Stimulated activated naive CD4-positive, alpha-beta T cell treated with Interleukin-2 at 50 U/mL for 16 hours (primary cell): ENCODE data around the gene CLDN7.

Experiments
- DNase-seq: peaks from one replicate; lab custom pipeline; 2025; lab: John Stamatoyannopoulos, UW

CLDN7 gene

DNA sequence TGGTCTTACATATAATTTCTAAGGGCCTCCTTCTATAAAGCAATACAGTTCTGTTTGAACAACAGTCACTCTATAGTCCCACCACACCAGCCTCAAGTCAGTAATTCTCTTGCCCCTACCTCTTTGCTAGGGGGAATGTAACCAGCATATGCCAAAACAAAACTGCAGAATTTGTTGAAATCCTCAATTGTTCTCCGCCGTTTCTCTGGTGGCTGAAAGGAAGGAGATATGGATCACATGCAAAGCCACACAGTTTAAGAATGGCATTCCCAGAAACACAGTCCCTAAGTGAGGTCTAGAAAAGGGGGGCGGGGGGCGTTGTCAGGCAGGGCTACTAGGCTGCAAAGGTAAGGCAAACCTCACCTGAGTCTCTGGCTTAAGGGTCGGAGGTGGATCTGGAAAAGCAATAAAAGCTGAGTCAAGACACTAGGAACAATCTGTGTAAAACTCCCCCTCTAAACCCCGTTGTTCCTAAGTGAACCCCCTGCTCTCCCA is 25.0 kb downstream of the CLDN7 start:
- no peak for DNase-seq

DNA sequence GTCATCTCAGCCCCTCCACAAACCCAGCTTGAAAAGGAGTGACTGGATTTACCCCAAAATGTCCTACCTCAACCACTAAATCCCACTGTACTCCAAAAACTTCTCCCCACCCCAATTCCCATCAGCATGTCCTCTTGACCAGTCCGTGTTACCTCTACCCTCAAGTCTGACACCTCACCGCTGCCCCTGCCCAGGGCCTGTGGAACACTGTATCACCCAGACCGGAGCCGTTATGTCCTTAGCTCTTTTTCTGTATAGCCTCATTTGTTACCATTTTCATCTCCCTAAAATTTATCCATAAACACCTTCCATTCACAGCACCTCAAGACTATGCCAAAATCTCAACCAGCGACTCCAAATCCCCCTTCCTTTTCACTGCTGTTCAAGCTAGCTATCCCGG is 25.5 kb downstream of the CLDN7 start:
- DNase-seq = no peak

DNA sequence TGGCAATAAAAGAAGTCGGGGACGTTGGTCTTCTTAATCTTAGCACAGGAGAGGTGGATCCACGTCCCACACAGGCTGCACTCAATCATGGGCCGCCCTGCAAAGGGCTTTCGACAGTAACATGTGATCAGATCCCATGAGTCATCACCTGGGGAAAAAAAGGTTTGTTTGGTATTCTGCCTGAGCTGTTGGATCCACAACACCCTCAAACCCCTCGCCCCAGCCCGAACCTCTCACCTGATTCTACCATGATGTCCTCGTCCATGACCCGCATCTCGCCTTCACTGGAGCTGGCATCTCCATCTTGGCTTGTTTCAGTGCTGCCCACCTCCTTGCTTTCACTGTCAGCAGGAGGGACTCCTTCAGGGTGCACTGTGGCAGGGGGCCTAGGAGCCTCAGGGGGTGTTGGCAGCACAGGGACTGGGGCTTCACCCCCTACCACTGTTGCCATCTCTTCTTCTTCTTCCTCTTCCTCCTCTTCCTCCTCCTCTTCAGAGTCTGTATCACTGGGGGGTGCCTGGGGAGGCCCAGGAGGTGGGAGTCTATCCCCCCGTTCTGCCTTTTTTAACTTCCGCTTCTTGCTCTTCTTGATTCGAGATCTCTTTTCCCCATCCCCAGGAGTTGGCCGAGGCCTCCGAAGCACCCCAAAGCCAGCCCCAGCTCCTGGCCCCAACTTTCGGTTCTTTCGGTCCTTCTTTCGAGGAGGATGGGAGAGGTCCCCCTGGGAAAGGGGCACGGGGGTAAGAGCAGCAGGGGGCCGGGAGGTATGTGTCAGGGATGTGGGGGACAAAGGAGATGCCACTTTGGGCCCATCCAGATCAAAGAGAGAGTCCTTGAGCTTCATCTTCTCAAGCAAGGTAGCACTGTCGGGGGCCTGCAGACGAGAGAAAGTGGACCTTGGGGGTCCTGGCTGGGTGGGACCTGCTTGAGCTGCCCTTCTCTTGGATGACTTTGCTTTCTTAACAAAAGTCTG is 26.3 kb downstream of the CLDN7 start:
- DNase-seq = no peak

DNA sequence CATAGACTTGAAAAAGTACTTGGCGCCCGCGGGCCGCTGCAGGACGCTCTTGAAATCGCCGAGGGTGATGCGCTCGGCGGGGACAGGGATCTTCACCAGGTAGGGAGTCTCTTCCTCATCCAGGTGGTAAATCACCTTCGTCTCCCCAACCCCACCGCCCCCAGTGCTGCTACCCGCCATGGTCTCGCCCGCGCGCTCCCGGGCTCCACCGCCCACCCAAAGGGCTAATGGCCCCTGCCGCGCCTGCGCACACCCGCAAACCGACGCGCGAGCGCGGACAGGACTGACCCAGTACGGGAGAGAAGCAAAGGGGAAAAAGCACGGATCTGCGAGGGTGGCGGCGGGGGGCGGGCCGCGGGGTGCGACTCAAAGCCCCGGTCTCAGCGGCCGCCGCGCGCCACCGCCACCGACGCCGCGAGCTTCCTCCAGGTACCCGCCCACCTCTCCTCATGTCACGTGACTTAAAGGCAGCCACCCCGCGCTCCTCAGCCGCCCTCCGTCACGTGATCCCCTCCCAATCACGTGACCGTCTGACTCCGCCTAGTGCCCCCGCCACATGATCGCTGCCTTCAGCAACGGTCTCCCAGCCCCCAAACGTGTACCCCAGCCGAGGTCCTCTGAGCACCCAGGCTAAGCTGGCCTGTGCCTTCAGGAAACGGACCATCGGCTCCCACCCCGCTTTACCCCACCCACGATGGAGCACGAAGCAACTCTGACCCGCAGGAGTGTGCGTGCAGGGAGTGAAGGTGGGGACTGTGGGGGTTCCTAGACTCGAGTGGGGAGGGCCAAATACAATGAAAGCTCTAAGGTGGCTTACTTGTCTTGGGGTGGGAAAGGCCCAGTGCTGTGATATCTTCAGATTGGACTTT is 28.0 kb downstream of the CLDN7 start, which contains the start of gene DVL2:
Gene DVL2, minus strand, starts transcription at position 435 of the 869 bp plus-strand sequence. Its CDS starts 255 bp downstream, at position 180.
- DNase-seq = peak; percentile 94

DNA sequence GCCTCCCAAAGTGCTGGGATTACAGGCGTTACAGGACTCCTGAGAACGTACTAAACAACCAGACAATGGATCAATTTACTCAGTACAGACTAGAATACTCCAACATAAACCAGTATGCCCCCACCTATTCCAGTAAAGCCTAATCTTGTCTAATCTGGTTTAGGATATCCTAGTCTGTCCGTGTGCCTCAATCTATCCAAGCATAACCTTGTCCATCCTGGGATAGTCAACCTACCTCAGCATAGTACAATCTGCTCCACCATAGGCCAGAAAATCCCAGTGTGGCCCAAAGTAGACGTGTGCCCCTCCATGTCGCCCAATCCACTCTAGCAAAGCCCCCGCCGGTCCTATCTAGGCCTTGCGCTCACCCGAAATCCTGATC is 28.6 kb downstream of the CLDN7 start:
- no peak for DNase-seq

DNA sequence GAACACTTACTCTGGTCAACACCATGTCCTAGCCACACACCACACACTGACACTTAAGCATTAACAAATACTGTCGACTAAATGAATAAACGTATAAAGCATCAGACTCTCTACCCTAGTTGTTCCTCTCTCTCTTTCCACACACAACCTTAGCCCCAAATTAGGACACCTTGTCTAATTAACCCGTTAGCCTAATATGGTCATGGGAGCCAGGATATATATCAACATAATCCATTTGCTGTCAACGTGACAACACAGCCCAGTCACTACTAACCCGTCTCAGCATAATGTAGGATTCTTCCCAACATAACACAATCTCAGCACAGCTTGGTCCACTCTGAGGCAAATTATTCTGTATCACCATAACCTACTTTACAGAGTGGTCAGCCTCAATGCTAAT is 30.2 kb downstream of the CLDN7 start:
- DNase-seq = no peak

DNA sequence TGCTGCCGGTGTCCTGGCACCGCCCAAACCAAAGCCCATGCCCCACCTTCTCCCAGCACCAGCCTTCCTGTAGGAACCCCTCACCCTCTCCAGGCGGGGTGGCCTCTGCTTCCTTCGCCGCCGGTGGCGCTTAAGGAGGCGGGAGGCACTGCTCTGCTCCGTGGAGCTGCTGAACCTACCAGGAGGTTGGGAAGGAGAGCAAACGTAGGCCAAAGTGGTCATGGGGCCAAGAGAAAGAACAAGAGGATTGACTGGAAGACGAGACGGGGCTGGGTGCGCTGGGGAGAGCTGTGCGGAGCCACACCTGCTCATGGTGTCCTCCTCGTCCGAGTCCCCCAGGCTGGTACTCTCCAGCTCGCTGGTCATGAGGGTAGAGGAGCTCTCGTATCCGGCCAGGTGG is 32.8 kb downstream of the CLDN7 start:
- no peak for DNase-seq

DNA sequence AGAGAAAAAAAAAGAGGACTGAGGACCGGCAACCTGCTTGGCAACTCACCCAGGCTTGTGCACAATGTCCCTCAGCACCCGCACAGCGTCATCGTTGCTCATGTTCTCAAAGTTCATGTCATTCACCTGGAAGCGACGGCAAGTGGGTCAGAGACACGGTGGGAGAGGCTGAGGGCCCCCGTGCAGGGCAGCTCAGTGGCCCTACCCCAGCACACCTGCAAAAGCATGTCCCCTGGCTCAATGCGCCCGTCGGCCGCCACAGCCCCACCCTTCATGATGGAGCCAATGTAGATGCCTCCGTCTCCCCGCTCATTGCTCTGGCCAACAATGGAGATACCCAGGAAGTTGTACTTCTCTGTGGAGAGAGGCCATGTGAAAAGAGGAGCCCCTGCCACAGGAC is 33.4 kb downstream of the CLDN7 start:
- no peak for DNase-seq

DNA sequence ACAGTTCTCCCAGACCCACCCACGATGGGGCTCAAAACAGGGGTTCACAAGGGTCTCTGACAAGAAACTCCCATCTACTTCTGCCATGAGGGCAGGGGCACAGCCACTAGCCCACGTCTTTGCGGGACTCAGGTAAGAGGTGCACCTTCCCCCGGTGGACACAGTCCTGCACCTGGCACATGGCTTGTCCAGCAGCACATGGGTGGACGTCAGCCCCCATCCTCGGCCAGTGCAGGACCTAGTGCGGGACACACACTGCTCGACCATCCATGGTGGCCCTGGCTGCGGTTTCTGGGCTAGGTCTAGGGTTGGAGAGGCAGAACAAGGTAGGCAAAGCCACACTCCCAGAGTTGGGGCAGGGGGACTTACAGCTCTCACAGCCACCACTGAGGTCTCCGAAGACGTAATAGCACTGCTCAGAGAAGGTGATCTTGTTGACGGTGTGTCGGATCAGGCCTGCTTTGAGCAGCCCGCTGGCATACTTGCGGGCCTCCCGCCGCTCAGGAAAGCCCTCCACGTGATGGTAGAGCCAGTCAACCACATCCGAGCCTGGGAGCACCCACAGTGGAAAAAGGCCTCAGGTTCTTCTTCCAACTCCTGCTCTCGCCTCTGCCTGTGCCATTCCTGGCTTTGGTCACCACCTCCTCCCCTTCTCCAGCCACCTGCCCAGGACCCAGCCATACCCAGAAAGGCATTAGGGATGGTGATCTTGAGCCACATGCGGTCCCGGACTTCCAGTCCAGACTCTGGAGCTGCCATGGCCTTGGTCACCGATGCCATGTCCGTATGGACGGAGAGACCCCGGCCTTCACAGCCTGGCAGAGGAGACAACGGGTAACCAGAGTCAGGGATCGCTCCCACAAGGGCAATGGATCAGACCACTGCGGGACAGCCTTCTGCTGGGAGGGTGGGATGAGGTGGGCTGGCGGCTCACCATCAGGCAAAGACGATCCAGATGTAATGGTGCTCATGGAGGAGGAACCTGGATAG is 35.3 kb downstream of the CLDN7 start:
- no peak for DNase-seq

DNA sequence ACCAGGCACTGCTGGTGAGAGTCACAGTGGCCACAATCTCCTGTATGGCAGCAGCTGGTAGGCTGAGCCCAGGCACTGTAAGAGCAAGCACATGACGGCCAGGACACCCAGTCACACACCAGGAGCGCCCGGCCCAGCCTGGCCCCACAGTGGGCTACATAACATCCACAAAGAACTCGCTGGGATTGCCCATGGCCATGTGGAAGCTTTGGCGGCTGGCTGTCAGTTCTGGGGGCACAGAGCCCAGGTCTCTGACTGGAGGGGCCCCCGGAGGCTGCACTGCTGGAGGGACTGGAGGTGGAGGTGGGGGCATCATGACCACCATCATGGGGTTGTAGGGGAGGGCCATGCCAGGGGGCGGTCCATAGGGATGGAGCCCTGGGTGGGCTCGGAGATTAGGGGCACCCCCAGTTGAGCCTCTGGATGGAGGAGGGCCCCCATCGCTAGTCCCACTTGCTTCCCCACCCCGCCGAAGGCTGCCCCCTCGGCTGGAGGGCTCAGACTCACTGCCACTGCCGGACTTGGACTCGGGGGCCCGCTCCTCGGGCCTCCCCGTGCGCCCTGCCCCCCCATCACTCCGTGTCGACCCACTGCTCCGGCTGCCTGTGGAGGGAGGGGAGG is 36.5 kb downstream of the CLDN7 start:
- no peak for DNase-seq

DNA sequence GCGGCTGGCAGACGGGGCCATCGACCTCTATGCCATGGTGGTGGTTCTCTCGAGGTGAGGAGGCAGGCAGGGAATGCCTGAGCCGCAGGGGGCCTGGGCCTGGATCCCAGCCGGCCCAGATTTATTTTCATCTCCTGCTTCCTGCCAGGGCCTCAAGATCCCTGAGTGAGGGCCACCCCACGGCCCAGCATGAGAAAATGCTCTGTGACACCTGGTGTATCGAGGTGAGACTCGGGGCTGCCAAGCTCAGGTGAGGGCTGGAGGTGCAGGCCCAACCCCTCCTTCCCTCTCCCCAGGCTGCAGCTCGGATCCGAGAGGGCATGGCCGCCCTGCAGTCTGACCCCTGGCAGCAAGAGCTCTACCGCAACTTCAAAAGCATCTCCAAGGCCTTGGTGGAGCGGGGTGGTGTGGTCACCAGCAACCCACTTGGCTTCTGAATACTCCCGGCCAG is 37.6 kb downstream of the CLDN7 start:
- no peak for DNase-seq

DNA sequence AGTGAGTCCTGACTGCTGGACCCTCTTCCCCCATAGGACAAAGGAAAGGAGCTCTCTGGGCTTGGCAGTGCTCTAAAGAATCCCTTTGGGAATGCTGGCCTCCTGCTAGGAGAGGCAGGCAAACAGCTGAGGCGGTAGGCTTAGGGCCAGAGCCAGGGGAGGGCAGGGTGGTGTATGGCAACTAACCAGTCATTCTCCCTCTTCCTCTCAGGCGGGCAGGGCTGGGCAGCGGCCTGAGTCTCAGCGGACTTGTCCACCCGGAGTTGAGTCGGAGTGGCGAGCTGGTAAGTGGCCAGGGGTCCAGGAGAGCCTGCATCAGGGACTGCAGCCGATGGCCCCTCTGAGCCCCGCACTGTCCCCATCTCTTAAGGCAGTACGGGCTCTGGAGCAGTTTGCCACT is 38.2 kb downstream of the CLDN7 start:
- DNase-seq = no peak

DNA sequence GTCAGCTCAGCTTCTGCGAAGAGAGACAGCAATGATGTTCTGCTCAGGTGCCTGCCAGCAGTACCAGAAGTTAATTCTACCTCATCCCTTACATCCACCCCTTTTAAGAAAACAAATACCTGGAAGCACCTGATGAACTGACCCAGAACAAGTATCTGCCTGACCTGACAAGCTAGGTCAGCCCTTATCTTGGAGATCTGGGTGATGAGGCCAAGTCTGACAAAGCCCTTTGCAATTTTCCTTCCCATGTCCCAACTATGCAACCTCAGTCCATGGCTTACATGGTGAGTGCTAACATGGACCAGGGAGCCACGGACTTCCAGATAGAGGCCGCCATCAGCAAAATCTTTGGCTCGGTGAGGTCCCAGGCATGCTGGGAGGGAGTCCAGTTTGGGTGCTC is 38.9 kb downstream of the CLDN7 start:
- no peak for DNase-seq

DNA sequence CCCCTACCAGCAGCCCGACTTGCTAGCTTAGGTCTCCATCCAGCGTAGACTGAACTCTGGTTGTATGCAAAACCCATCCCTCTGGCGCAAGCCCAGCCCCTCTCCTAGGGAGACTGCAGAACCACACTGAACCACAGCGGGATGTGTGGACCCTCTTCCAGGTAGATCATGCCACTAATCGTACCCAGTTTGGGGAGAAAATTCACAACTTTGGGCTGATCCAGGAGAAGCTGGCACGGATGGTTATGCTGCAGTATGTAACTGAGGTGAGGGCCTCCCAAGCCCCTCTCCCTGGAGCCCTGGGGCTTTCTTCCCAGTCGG is 39.3 kb downstream of the CLDN7 start:
- no peak for DNase-seq

DNA sequence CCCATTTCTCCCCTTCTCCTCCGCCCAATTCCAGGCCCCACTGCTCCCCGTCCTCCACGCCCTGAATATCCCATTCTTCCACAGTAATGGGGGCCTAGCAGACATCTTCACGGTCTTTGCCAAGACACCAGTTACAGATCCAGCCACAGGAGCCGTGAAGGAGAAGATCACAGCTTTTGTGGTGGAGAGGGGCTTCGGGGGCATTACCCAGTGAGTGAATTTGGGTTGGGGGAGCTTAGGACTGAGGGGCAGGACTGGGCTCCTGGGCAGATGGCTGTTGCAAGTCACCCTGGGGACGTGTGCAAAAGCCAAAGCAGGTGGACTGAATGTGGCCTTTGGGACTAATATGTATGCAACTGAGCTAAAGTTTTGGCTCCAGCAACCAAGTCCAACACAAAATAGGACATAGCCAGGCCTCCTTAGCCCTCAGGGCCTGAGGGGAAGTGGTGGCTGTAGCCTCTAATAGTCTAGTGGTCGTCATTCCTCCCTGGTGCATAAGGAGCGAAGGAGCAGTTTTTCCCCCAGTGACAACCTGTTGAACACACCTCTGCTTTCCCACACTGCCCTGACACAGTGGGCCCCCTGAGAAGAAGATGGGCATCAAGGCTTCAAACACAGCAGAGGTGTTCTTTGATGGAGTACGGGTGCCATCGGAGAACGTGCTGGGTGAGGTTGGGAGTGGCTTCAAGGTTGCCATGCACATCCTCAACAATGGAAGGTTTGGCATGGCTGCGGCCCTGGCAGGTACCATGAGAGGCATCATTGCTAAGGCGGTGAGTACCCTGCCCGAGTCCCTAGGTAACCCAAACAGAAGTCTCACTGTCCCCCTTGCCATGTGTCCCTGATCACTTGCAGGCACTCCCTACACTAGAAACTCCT is 39.9 kb downstream of the CLDN7 start:
- DNase-seq = no peak

DNA sequence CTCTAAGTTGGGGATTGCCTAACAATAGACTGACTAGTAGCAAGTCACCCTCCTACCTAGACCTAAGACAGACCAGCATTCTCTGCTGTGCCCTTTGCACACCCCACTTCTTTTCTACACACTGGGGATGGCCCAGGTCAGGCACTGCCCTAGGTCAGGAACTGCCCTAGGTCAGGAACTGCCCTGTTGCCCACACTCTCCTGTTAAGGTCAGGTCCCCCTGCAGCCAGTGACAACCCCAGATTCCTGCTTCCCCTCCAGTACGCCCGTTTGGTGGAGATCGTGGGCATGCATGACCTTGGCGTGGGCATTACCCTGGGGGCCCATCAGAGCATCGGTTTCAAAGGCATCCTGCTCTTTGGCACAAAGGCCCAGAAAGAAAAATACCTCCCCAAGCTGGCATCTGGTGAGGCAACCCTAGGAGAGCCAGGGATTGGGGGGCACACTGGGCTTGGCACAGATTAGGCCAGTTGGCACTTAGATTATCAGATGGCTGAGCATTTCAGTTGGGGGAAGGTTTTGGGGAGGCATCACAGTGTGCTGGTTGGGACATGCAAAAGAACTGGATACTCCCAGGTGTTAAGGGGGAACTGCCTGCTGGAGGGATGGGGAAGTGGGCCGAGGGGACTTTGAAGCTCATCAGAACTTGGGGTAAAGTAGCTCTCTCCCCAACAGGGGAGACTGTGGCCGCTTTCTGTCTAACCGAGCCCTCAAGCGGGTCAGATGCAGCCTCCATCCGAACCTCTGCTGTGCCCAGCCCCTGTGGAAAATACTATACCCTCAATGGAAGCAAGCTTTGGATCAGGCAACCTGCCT is 40.8 kb downstream of the CLDN7 start:
- no peak for DNase-seq

DNA sequence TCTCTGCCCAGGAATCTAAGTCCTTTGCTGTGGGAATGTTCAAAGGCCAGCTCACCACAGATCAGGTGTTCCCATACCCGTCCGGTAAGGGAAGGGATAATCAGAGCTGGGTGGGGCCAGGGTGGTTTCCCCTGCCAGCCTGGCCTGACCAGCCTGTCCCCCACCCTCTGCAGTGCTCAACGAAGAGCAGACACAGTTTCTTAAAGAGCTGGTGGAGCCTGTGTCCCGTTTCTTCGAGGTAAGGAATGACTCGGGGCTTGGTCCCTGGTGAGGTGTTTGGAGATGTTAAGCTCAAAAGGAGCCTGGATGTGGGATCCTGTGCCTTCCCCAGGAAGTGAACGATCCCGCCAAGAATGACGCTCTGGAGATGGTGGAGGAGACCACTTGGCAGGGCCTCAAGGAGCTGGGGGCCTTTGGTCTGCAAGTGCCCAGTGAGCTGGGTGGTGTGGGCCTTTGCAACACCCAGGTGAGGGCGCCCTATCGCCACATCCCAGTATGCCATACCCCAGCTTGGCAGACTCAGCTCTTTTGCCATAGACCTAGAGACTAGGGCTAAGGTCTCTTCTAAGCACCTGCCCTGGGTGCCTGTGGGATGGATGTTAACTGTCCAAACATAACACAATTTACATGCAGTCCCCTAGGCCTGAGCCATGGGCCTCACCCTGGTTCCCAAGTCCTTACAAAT is 41.5 kb downstream of the CLDN7 start:
- peak; percentile 48 for DNase-seq

DNA sequence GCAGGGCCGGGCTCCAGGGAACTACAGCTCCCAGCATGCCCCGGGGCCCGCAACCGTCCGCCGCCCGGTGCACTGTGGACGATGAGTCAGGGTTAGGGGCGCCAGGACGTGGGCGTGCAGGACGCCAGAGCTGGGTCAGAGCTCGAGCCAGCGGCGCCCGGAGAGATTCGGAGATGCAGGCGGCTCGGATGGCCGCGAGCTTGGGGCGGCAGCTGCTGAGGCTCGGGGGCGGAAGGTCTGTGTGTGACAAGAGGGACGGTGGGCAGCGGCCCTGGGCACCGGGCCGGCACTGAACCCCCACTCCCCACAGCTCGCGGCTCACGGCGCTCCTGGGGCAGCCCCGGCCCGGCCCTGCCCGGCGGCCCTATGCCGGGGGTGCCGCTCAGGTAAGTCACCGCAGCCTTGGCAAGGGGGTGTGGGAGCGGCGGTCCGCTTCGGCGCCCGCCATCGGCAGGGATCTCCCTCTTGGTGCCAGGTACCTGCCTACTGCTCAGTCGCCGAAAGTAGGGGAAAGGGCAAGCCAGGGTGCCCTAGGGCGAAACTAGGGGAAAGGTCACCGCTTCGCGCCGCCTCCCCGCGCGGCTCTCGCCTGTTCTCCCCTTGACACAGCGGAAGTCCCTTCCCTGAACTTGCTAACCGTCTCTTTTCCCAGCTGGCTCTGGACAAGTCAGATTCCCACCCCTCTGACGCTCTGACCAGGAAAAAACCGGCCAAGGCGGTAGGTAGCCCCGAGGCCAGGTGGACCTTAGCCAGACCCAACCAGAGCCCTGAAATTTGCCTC is 42.3 kb downstream of the CLDN7 start, which contains the start of the genes ACADVL and DLG4:
Gene ACADVL, plus strand, starts transcription at position 127 of the 781 bp plus-strand sequence. Its CDS starts 47 bp downstream, at position 174.
Gene DLG4, minus strand, starts transcription at position 25 of the 781 bp plus-strand sequence.
- peak; percentile 77 for DNase-seq
